ENCODE data around the gene SLC22A16.

The SLC22A16 gene

GRCh38 chr6:110485491-110485890 is 9.1 kb upstream of the SLC22A16 start:
- H2AFZ ChIP-seq (ENCODE audit: low read length) = no peak overlapping the region
- TF ChIP-seq, protein P1, sequence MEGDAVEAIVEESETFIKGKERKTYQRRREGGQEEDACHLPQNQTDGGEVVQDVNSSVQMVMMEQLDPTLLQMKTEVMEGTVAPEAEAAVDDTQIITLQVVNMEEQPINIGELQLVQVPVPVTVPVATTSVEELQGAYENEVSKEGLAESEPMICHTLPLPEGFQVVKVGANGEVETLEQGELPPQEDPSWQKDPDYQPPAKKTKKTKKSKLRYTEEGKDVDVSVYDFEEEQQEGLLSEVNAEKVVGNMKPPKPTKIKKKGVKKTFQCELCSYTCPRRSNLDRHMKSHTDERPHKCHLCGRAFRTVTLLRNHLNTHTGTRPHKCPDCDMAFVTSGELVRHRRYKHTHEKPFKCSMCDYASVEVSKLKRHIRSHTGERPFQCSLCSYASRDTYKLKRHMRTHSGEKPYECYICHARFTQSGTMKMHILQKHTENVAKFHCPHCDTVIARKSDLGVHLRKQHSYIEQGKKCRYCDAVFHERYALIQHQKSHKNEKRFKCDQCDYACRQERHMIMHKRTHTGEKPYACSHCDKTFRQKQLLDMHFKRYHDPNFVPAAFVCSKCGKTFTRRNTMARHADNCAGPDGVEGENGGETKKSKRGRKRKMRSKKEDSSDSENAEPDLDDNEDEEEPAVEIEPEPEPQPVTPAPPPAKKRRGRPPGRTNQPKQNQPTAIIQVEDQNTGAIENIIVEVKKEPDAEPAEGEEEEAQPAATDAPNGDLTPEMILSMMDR (IDR thresholded peaks at IDR 0.05; ENCODE audit: low read length) = no peak
- TF ChIP-seq EZH2 (IDR thresholded peaks at IDR 0.05; ENCODE audit: borderline replicate concordance, low read length) = no peak
- no peaks in the 10 kb centered on the region for H4K20me1 ChIP-seq (ENCODE audit: insufficient read depth, low read length)
- no peak overlapping the region for H3K27ac ChIP-seq (ENCODE audit: low read depth, low read length, poor library complexity, severe bottlenecking)
- H3K27me3 ChIP-seq (ENCODE audit: insufficient read depth, low read length) = no peaks in the 10 kb centered on the region
- no peaks in the 10 kb centered on the region for H3K9me3 ChIP-seq (ENCODE audit: low read length)
- no peaks in the 10 kb centered on the region for H3K9me2 ChIP-seq (ENCODE audit: low read depth, low read length)
- H3K4me3 ChIP-seq (ENCODE audit: low read depth, low read length, poor library complexity, severe bottlenecking) = no peak overlapping the region
- H3K36me3 ChIP-seq (ENCODE audit: insufficient read depth, low read length) = no peaks in the 10 kb centered on the region
- no peaks in the 10 kb centered on the region for H3F3A ChIP-seq (ENCODE audit: insufficient read depth, low read length)
- H3K9ac ChIP-seq (ENCODE audit: low read length) = no peak overlapping the region
- no peak overlapping the region for H3K4me2 ChIP-seq (ENCODE audit: low read length)
- H3K79me2 ChIP-seq (ENCODE audit: insufficient read depth, low read length) = no peaks in the 10 kb centered on the region
- H3K4me1 ChIP-seq (ENCODE audit: insufficient read depth, low read length, severe bottlenecking) = no peaks in the 10 kb centered on the region

GRCh38 chr6:110484321-110484720 is 7.9 kb upstream of the SLC22A16 start:
- H3K9me2 ChIP-seq (ENCODE audit: low read depth, low read length) = no peaks in the 10 kb centered on the region
- no peaks in the 10 kb centered on the region for H3K9me3 ChIP-seq (ENCODE audit: low read length)
- H2AFZ ChIP-seq (ENCODE audit: low read length) = no peak overlapping the region
- no peak overlapping the region for H3K4me2 ChIP-seq (ENCODE audit: low read length)
- TF ChIP-seq, protein P1 (IDR thresholded peaks at IDR 0.05; ENCODE audit: low read length) = no peak
- no peak for TF ChIP-seq EZH2 (IDR thresholded peaks at IDR 0.05; ENCODE audit: borderline replicate concordance, low read length)
- no peaks in the 10 kb centered on the region for H3K79me2 ChIP-seq (ENCODE audit: insufficient read depth, low read length)
- no peak overlapping the region for H3K27ac ChIP-seq (ENCODE audit: low read depth, low read length, poor library complexity, severe bottlenecking)
- H3K27me3 ChIP-seq (ENCODE audit: insufficient read depth, low read length) = no peaks in the 10 kb centered on the region
- H3K36me3 ChIP-seq (ENCODE audit: insufficient read depth, low read length) = no peaks in the 10 kb centered on the region
- H3K9ac ChIP-seq (ENCODE audit: low read length) = no peak overlapping the region
- H4K20me1 ChIP-seq (ENCODE audit: insufficient read depth, low read length) = no peaks in the 10 kb centered on the region
- no peaks in the 10 kb centered on the region for H3F3A ChIP-seq (ENCODE audit: insufficient read depth, low read length)
- H3K4me3 ChIP-seq (ENCODE audit: low read depth, low read length, poor library complexity, severe bottlenecking) = no peak overlapping the region
- no peaks in the 10 kb centered on the region for H3K4me1 ChIP-seq (ENCODE audit: insufficient read depth, low read length, severe bottlenecking)

- TF ChIP-seq EZH2 (IDR thresholded peaks at IDR 0.05; ENCODE audit: borderline replicate concordance, low read length) = no peak
- H3K27ac ChIP-seq (ENCODE audit: low read depth, low read length, poor library complexity, severe bottlenecking) = no peak overlapping the region
Observed at GRCh38 chr6:110482774-110483400, 6.5 kb upstream of the SLC22A16 start.

GRCh38 chr6:110481081-110481480 is 4.7 kb upstream of the SLC22A16 start:
- no peaks in the 10 kb centered on the region for H3K27me3 ChIP-seq (ENCODE audit: insufficient read depth, low read length)
- H3K4me1 ChIP-seq (ENCODE audit: insufficient read depth, low read length, severe bottlenecking) = no peaks in the 10 kb centered on the region
- no peak overlapping the region for H3K9ac ChIP-seq (ENCODE audit: low read length)
- no peak overlapping the region for H3K4me2 ChIP-seq (ENCODE audit: low read length)
- TF ChIP-seq, protein P1 (IDR thresholded peaks at IDR 0.05; ENCODE audit: low read length) = no peak
- TF ChIP-seq EZH2 (IDR thresholded peaks at IDR 0.05; ENCODE audit: borderline replicate concordance, low read length) = no peak
- H2AFZ ChIP-seq (ENCODE audit: low read length) = no peak overlapping the region
- H3F3A ChIP-seq (ENCODE audit: insufficient read depth, low read length) = no peaks in the 10 kb centered on the region
- H3K9me3 ChIP-seq (ENCODE audit: low read length) = no peaks in the 10 kb centered on the region
- no peaks in the 10 kb centered on the region for H4K20me1 ChIP-seq (ENCODE audit: insufficient read depth, low read length)
- H3K79me2 ChIP-seq (ENCODE audit: insufficient read depth, low read length) = no peaks in the 10 kb centered on the region
- H3K36me3 ChIP-seq (ENCODE audit: insufficient read depth, low read length) = no peaks in the 10 kb centered on the region
- H3K9me2 ChIP-seq (ENCODE audit: low read depth, low read length) = no peaks in the 10 kb centered on the region
- H3K27ac ChIP-seq (ENCODE audit: low read depth, low read length, poor library complexity, severe bottlenecking) = no peak overlapping the region
- H3K4me3 ChIP-seq (ENCODE audit: low read depth, low read length, poor library complexity, severe bottlenecking) = no peak overlapping the region

More at GRCh38 chr6:110482774-110483400, 6.5 kb upstream of the SLC22A16 start:
- H3K79me2 ChIP-seq (ENCODE audit: insufficient read depth, low read length) = no peaks in the 10 kb centered on the region
- H4K20me1 ChIP-seq (ENCODE audit: insufficient read depth, low read length) = no peaks in the 10 kb centered on the region
- H3K9me3 ChIP-seq (ENCODE audit: low read length) = no peaks in the 10 kb centered on the region
- H3K4me2 ChIP-seq (ENCODE audit: low read length) = no peak overlapping the region
- no peaks in the 10 kb centered on the region for H3K9me2 ChIP-seq (ENCODE audit: low read depth, low read length)
- no peaks in the 10 kb centered on the region for H3K27me3 ChIP-seq (ENCODE audit: insufficient read depth, low read length)
- H3F3A ChIP-seq (ENCODE audit: insufficient read depth, low read length) = no peaks in the 10 kb centered on the region
- no peaks in the 10 kb centered on the region for H3K4me1 ChIP-seq (ENCODE audit: insufficient read depth, low read length, severe bottlenecking)
- no peak overlapping the region for H3K9ac ChIP-seq (ENCODE audit: low read length)
- no peak overlapping the region for H2AFZ ChIP-seq (ENCODE audit: low read length)
- no peak overlapping the region for H3K4me3 ChIP-seq (ENCODE audit: low read depth, low read length, poor library complexity, severe bottlenecking)
- H3K36me3 ChIP-seq (ENCODE audit: insufficient read depth, low read length) = no peaks in the 10 kb centered on the region
